Adipocyte (in vitro differentiated cells): ENCODE data around the gene UBE3A.

Experiments
- DNase-seq: peaks from one replicate; pipeline ENCODE4 v3.0.0-alpha.2; 2015; ENCODE audit warnings: low read depth
- H3K27me3 ChIP-seq: replicated peaks from 2 replicates; pipeline ENCODE4 v1.7.0; 2013; ENCODE audit warnings: mild to moderate bottlenecking, low read length, moderate library complexity; ENCODE audit not compliant: control insufficient read depth, insufficient read depth
- H3K36me3 ChIP-seq: 2 replicates; pipeline ENCODE4 v1.7.0; 2013; ENCODE audit warnings: low read length, mild to moderate bottlenecking, moderate library complexity; ENCODE audit not compliant: control insufficient read depth, insufficient read depth, severe bottlenecking
- H3K4me1 ChIP-seq: 2 replicates; pipeline ENCODE4 v1.7.0; 2013; ENCODE audit warnings: mild to moderate bottlenecking, low read length, moderate library complexity; ENCODE audit not compliant: control insufficient read depth, insufficient read depth
- H3K4me3 ChIP-seq: 2 replicates; pipeline ENCODE4 v1.7.0; 2013; ENCODE audit warnings: mild to moderate bottlenecking, low read length, moderate library complexity
- H3K9ac ChIP-seq: 2 replicates; pipeline ENCODE4 v1.7.0; 2013; ENCODE audit warnings: mild to moderate bottlenecking, low read length, moderate library complexity
- H3K9me3 ChIP-seq: 2 replicates; pipeline ENCODE4 v1.7.0; 2013; ENCODE audit warnings: mild to moderate bottlenecking, low read length, moderate library complexity; ENCODE audit not compliant: control insufficient read depth

Gene UBE3A

DNA sequence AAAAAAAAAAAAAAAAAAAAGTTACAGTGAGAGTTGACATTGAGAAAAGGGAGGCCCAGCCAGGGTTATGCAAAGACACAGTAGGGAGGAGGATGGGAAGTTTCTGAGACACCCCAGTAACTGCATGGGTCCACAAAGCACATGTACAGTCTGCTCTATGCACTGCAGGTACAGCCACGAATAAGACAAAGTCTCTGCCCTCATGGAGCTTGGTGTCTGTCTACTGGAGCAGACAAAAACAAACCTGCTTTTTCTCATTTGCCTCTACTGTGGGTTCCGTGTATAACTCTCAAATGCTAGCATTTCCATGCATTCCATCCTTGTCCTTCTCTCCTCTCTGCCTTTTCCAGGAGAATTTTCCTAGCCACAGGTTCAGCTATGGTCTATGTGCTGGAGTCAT, 107.4 kb downstream of the UBE3A start:
- Histone ChIP-seq H3K27me3 (no peaks in the 10 kb centered on the region), H3K4me1 (no peaks in the 10 kb centered on the region), H3K9ac (no peak overlapping the region), H3K36me3 (peaks cover 27% of the 10 kb centered on the region), H3K4me3 (no peak overlapping the region), H3K9me3 (no peaks in the 10 kb centered on the region)
- DNase-seq = no peak

DNA sequence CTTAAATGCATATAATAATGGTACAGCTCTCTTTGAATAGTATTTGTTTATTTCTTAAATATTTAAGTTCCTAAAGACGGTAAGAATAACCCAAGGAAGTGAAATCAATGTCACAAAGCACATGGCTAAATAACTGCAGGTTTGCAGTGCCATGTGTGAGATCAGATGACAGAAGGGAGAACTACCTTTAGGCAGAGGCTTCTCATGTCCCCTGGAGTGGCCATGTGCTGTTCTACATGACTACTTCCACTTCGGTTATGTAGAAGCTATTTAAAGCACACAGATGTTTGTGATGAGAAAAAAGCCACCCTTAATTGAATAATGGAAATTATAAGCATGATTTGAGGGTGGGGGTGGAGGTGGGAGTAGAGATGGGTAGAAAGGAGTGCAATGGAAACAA, 109.1 kb downstream of the UBE3A start:
- no peaks in the 10 kb centered on the region for H3K4me1 ChIP-seq
- H3K27me3 ChIP-seq = no peaks in the 10 kb centered on the region
- H3K9me3 ChIP-seq = no peaks in the 10 kb centered on the region
- no peak overlapping the region for H3K4me3 ChIP-seq
- H3K36me3 ChIP-seq = peaks cover 20% of the 10 kb centered on the region
- H3K9ac ChIP-seq = no peak overlapping the region
- no peak for DNase-seq

DNA sequence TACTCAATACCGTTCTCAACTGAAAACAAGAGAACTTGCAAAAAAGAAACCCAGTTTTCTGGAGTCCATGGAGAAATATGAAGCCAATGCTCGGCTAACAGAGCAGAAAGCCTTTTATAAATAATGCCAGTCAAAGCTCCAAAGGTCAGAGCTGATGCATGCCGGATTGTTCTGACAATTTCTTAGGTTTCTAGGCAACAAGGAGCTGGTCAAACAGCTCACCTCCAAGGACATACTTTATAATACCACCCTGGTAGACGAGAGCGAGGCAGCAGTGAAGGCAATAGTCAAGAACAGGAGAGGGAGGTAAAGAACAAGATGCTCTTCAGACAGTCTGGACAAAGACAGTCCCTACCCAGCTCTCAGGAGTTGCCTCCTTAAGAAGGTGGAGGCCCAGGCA, 111.1 kb downstream of the UBE3A start:
- Histone ChIP-seq H3K36me3 (peaks cover 15% of the 10 kb centered on the region), H3K27me3 (no peaks in the 10 kb centered on the region), H3K9me3 (no peaks in the 10 kb centered on the region), H3K4me3 (no peak overlapping the region), H3K9ac (no peak overlapping the region), H3K4me1 (no peaks in the 10 kb centered on the region)
- DNase-seq = no peak

DNA sequence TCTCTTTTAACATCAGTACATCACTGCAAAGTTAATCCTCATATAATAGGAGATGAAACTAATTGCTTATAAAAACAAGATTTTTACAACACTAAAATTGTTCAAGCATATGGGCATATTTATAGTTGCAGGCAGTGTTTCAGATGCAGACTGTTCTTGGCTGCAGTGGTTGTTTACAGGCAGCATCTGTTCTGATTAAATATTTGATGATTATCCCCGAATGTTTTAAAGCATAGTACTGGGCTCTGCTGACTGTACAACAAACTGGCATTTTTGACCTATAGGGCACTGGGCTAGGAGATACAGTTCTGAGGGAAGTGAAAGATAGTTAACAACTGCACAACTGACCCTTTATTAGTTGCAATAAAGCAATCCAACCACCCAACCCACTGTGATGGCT, 113.6 kb downstream of the UBE3A start:
- peaks cover 15% of the 10 kb centered on the region for H3K36me3 ChIP-seq

DNA sequence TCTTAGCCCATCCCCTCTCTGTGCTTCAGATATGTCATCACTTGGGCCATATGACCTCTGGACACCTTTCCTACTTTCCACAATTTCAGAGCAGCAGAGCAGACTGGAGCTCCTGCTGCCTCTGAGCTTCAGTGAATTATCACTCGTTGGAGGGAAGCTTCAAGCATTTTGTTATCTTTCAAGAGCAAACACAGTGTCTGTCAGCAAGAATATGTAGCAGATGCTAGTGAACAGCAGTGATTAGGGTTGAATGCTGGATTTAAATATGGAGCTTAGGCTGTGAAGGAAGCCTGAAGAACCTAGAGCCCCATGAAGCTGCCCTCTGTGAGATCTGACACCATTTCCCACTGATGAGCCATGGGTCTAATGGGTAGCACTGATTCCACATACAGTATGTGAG, 115.4 kb downstream of the UBE3A start:
- DNase-seq = no peak

More for the DNA sequence above, 113.6 kb downstream of the UBE3A start:
- Histone ChIP-seq H3K9ac (no peak overlapping the region), H3K4me3 (no peak overlapping the region), H3K9me3 (peaks cover 14% of the 10 kb centered on the region), H3K4me1 (no peaks in the 10 kb centered on the region), H3K27me3 (no peaks in the 10 kb centered on the region)
- DNase-seq = no peak

DNA sequence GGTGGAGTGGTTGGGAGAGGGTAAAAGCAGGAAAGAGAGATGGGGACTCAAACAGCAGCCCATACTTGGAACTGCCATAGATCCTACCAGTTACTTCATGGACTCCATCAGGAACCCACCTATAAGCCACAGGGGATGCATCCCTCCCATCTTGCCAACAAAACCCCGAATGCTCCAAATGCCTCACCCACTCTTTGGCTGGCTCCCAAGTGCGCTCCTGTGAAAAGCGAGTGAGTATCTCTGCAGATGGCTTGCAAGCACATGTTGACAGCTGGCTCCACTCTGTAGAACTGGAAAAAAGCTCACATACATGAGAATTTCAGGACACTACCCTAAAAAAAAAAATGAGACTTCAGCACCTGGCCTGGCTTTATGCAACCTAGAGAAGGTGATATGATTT, 151.0 kb downstream of the UBE3A start:
- H3K4me3 ChIP-seq = no peak overlapping the region
- no peak for DNase-seq
- H3K9me3 ChIP-seq = peaks cover 23% of the 10 kb centered on the region
- no peaks in the 10 kb centered on the region for H3K4me1 ChIP-seq
- no peaks in the 10 kb centered on the region for H3K27me3 ChIP-seq
- no peak overlapping the region for H3K9ac ChIP-seq
- no peaks in the 10 kb centered on the region for H3K36me3 ChIP-seq

More for the DNA sequence above, 115.4 kb downstream of the UBE3A start:
- Histone ChIP-seq H3K4me3 (no peak overlapping the region), H3K9me3 (peaks cover 27% of the 10 kb centered on the region), H3K36me3 (peaks cover 15% of the 10 kb centered on the region), H3K9ac (no peak overlapping the region), H3K27me3 (no peaks in the 10 kb centered on the region), H3K4me1 (no peaks in the 10 kb centered on the region)
